GM12878 (cell line): ENCODE measurements around the gene PRUNE1. TPM values are rescaled to one million over a fixed set of nuclear protein-coding genes. Genes with fewer than 3 reads are reported as not detected.

ENCODE experiments used
- ATAC-seq: fragments of 200-7000 bp; cut with Tn5 transposase; 3 replicates; pipeline ENCODE4 v1.9.1; 2020; ENCODE audit warnings: mild to moderate bottlenecking, moderate library complexity
- BruUV-seq: library from RNA; stranded (reverse); fragments of 400-500 nt; replicated peaks from 2 replicates; lab custom pipeline; 2021; lab: Mats Ljungman, UMichigan
- CTCF ChIA-PET: fragments of 300-600 bp; sonication (Branson Sonifier 250); formaldehyde crosslinking; extraction: SDS; loops from one replicate; lab custom pipeline; 2021; ENCODE audit warnings: inconsistent platforms; lab: Yijun Ruan, JAX
- POLR2A ChIA-PET: fragments of 350-600 bp; formaldehyde crosslinking; extraction: SDS; loops from one replicate; lab custom pipeline; 2021; ENCODE audit warnings: inconsistent platforms; lab: Charles Lee
- RAD21 ChIA-PET: fragments of 300-600 bp; sonication (Branson Sonifier 250); formaldehyde crosslinking; loops from one replicate; lab custom pipeline; 2023; ENCODE audit warnings: antibody characterized with exemption; ENCODE audit not compliant: unreplicated experiment; lab: Charles Lee
- SMC1A ChIA-PET: fragments of 300-600 bp; sonication (Branson Sonifier 250); formaldehyde crosslinking; loops from one replicate; lab custom pipeline; 2023; ENCODE audit not compliant: unreplicated experiment, uncharacterized antibody; lab: Charles Lee
- DNase-seq: peaks from one replicate; pipeline ENCODE4 v3.0.0-alpha.2; 2011; ENCODE audit warnings: low read depth, low spot score
- FAIRE-seq: peaks from 3 replicates; lab custom pipeline; 2011; peaks lifted over from hg19 to GRCh38; lab: Jason Lieb, UNC
- H2AFZ ChIP-seq: 2 replicates; pipeline ENCODE4 v1.6.0; 2011; ENCODE audit warnings: low read depth, low read length, control low read depth; ENCODE audit not compliant: control insufficient read depth
- H3K27ac ChIP-seq: 2 replicates; pipeline ENCODE4 v1.5.1; 2011; ENCODE audit warnings: control low read depth; ENCODE audit not compliant: control insufficient read depth, insufficient read depth
- H3K27me3 ChIP-seq, 2 experiments: replicated peaks in 1 of 2; 2 replicates each; pipeline versions ENCODE4 v1.6.0 to v1.6.1; 2011; ENCODE audit warnings: low read length in 1 of 2; ENCODE audit not compliant: control insufficient read depth in 2 of 2, insufficient read depth in 2 of 2
- H3K36me3 ChIP-seq, 2 experiments: 2 replicates each; pipeline ENCODE4 v1.5.1; 2011; ENCODE audit warnings: low read length in 1 of 2; ENCODE audit not compliant: control insufficient read depth in 2 of 2, insufficient read depth in 2 of 2
- H3K4me1 ChIP-seq: 2 replicates; pipeline ENCODE4 v1.6.1; 2011; ENCODE audit warnings: mild to moderate bottlenecking, low read length, moderate library complexity, mixed read lengths; ENCODE audit not compliant: control insufficient read depth, insufficient read depth
- H3K4me2 ChIP-seq: 2 replicates; pipeline ENCODE4 v1.6.0; 2011; ENCODE audit warnings: control low read depth; ENCODE audit not compliant: control insufficient read depth, insufficient read depth
- H3K4me3 ChIP-seq: fragments of 200-600 bp; sonication (generic); 2 replicates; pipeline ENCODE4 v1.5.1; 2016
- H3K79me2 ChIP-seq: 2 replicates; pipeline ENCODE4 v1.6.0; 2011; ENCODE audit warnings: low read length; ENCODE audit not compliant: control insufficient read depth, insufficient read depth
- H3K9ac ChIP-seq: 2 replicates; pipeline ENCODE4 v1.8.0; 2011; ENCODE audit warnings: low read length, control low read depth, mixed read lengths; ENCODE audit not compliant: control insufficient read depth, insufficient read depth
- H3K9me3 ChIP-seq: replicated peaks from 3 replicates; pipeline ENCODE4 v1.5.1; 2011; ENCODE audit warnings: mild to moderate bottlenecking, low read length; ENCODE audit not compliant: control insufficient read depth, insufficient read depth
- H4K20me1 ChIP-seq: 2 replicates; pipeline ENCODE4 v1.6.0; 2011; ENCODE audit not compliant: control insufficient read depth, insufficient read depth
- BACH1 ChIP-seq: fragments of 450-650 bp; IDR thresholded peaks from 2 replicates; pipeline ENCODE4 v1.6.1; 2017; ENCODE audit warnings: mild to moderate bottlenecking, borderline replicate concordance
- EGR1 ChIP-seq, 2 experiments: IDR thresholded peaks; 1 replicate in 1 of 2; 2 replicates in 1 of 2; pipeline ENCODE4 v1.6.1; 2011 to 2012; ENCODE audit warnings: low read depth in 2 of 2, low read length in 2 of 2, borderline replicate concordance in 1 of 2, mild to moderate bottlenecking in 1 of 2, moderate library complexity in 1 of 2
- POLR2AphosphoS5 ChIP-seq: IDR thresholded peaks from 2 replicates; pipeline ENCODE4 v1.6.1; 2011; ENCODE audit warnings: mild to moderate bottlenecking, low read length, inconsistent platforms
- RBBP5 ChIP-seq: fragments of 200-600 bp; sonication (generic); conservative IDR thresholded peaks from 2 replicates; pipeline ENCODE4 v1.6.1; 2016
- SMC3 ChIP-seq: IDR thresholded peaks from 2 replicates; pipeline ENCODE4 v1.6.1; 2011; ENCODE audit warnings: low read length, improper control_type of control experiment, borderline replicate concordance
- in situ Hi-C: fragments of 300-500 bp; cut with MboI; formaldehyde crosslinking; loops from 9 replicates; pipeline ENCODE4 v1.14.3; 2018; ENCODE audit warnings: mixed read lengths
- intact Hi-C: fragments of 100-400 bp; cut with micrococcal nuclease; formaldehyde crosslinking; loops from one replicate; pipeline ENCODE4 v1.14.2; 2022; ENCODE audit not compliant: unreplicated experiment
- polyA plus RNA-seq, 11 experiments: library from polyadenylated mRNA; depleted of rRNA in 4 of 11; unstranded in 6 of 11; stranded (reverse) in 5 of 11; fragments of >200 nt; fragmentation: Nextera tagmentation in 4 of 11; fragmentation: Illumina TruSeq in 1 of 11; extraction: Ambion mirVana in 4 of 11; extraction: Trizol in 1 of 11; gene quantifications; 1 replicate in 1 of 11; 2 replicates in 10 of 11; pipeline versions ENCODE4 v1.2.1 to v1.2.3, GENCODE V29; 2011 to 2016; ENCODE audit warnings: inconsistent platforms in 2 of 11, missing spikeins in 2 of 11, low read depth in 1 of 11
- total RNA-seq, 4 experiments: library from RNA; depleted of rRNA in 3 of 4; stranded (reverse); fragments of >200 nt in 3 of 4; fragmentation: Illumina TruSeq in 1 of 4; extraction: Trizol in 1 of 4; gene quantifications; 2 replicates each; pipeline versions ENCODE4 v1.2.1 to v1.2.3, GENCODE V29; 2013 to 2021
- TF ChIP-seq, protein P1 (sequence below): IDR thresholded peaks from 2 replicates; pipeline ENCODE4 v1.6.1; 2012; ENCODE audit warnings: mild to moderate bottlenecking, low read depth, low read length
- TF ChIP-seq, protein P2 (sequence below): fragments of 150-350 bp; IDR thresholded peaks from 2 replicates; pipeline ENCODE4 v1.6.1; 2016; ENCODE audit warnings: low read depth, low read length

The PRUNE1 gene
- total and polyA plus RNA-seq, 10 of the 15 experiments (the other 5 are each of a cell fraction or from before 2014, with no cell fraction given), result 4.7 to 24.5 (median 12.4) TPM

DNA sequence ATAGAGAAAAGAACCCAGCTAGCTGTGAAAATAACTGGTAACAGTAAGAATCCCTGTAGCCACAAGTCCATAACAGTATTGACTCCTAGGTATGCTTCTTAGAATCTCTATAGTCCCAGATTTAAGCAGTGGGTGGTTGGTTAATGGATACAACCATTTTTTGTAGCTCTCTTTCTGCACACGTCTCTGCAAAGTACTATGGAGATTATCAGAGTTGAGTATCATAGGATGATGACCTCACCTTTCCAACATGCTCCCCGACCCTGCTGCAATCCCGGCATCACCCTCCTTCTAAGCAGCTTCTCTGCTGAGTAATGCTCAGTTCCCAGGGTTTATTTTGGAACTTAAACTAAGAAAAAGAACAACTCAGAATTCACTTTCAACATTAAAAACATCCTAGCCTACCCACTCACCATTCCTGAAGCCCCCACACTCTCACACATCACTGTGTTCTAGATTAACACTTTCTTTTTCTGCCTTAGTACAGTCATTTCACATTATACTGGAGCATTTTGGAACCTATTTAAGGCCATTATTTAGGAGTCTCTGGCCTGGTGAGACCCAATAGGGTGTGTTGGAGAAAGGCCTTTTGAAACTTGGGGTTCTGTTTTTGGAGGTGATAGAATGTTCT, 54.6 kb downstream of the PRUNE1 start (continued):
- TF ChIP-seq, protein P1, sequence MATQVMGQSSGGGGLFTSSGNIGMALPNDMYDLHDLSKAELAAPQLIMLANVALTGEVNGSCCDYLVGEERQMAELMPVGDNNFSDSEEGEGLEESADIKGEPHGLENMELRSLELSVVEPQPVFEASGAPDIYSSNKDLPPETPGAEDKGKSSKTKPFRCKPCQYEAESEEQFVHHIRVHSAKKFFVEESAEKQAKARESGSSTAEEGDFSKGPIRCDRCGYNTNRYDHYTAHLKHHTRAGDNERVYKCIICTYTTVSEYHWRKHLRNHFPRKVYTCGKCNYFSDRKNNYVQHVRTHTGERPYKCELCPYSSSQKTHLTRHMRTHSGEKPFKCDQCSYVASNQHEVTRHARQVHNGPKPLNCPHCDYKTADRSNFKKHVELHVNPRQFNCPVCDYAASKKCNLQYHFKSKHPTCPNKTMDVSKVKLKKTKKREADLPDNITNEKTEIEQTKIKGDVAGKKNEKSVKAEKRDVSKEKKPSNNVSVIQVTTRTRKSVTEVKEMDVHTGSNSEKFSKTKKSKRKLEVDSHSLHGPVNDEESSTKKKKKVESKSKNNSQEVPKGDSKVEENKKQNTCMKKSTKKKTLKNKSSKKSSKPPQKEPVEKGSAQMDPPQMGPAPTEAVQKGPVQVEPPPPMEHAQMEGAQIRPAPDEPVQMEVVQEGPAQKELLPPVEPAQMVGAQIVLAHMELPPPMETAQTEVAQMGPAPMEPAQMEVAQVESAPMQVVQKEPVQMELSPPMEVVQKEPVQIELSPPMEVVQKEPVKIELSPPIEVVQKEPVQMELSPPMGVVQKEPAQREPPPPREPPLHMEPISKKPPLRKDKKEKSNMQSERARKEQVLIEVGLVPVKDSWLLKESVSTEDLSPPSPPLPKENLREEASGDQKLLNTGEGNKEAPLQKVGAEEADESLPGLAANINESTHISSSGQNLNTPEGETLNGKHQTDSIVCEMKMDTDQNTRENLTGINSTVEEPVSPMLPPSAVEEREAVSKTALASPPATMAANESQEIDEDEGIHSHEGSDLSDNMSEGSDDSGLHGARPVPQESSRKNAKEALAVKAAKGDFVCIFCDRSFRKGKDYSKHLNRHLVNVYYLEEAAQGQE, result no peak
- TF ChIP-seq, all 136 proteins: peak for 0

DNA sequence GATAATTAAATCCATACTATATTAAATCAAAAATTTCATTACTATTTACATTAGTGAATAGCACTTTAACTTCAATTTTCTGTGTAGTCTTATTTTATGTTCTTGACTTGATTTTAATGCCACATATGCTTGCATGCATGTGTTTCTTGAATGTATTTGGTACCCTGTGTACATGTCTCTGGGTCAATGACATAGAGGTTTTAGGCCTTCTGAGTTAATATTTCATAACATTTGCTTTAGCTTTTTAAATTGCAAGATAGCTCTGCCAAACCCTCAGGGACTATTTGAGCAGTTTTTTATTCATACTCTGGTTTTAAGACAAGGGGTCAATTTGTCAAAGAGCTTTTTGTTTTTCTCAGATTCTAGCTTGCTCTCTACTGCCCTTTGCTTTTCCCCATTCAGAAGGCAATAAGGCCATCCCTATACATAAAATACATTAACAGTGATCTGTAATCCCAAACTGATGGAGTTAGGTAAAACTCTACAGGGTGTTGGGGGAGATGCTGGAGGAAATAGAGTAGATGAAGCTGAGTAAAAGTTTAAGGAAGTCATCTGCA, 56.9 kb downstream of the PRUNE1 start:
- DNase-seq, result no peak
- POLR2A ChIA-PET, result interaction anchor here (0.6 to 0.9 kb wide), 2 partner anchors 16 to 434 kb away, joined by 3 to 4 read pairs; no protein-coding TSS in a partner anchor
- in situ Hi-C loops, result no loop called here
- Histone ChIP-seq H3K4me3 (no peak overlapping the region), H3K36me3 (no peaks in the 10 kb centered on the region), H3K4me2 (no peak overlapping the region), H2AFZ (no peak overlapping the region), H3K79me2 (peaks cover 7% of the 10 kb centered on the region), H3K27me3 (no peaks in the 10 kb centered on the region), H3K9me3 (no peaks in the 10 kb centered on the region), H3K4me1 (peaks cover 12% of the 10 kb centered on the region), H3K27ac (no peak overlapping the region), H3K9ac (no peak overlapping the region), H4K20me1 (no peaks in the 10 kb centered on the region)
- no peak for TF ChIP-seq SMC3
- TF ChIP-seq, protein P2, sequence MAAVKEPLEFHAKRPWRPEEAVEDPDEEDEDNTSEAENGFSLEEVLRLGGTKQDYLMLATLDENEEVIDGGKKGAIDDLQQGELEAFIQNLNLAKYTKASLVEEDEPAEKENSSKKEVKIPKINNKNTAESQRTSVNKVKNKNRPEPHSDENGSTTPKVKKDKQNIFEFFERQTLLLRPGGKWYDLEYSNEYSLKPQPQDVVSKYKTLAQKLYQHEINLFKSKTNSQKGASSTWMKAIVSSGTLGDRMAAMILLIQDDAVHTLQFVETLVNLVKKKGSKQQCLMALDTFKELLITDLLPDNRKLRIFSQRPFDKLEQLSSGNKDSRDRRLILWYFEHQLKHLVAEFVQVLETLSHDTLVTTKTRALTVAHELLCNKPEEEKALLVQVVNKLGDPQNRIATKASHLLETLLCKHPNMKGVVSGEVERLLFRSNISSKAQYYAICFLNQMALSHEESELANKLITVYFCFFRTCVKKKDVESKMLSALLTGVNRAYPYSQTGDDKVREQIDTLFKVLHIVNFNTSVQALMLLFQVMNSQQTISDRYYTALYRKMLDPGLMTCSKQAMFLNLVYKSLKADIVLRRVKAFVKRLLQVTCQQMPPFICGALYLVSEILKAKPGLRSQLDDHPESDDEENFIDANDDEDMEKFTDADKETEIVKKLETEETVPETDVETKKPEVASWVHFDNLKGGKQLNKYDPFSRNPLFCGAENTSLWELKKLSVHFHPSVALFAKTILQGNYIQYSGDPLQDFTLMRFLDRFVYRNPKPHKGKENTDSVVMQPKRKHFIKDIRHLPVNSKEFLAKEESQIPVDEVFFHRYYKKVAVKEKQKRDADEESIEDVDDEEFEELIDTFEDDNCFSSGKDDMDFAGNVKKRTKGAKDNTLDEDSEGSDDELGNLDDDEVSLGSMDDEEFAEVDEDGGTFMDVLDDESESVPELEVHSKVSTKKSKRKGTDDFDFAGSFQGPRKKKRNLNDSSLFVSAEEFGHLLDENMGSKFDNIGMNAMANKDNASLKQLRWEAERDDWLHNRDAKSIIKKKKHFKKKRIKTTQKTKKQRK, result no peak
- no peak for TF ChIP-seq POLR2AphosphoS5
- no peak for TF ChIP-seq RBBP5
- no peak for TF ChIP-seq EGR1 (IDR thresholded peaks at IDR 0.05; ENCODE audit: borderline replicate concordance in 1 of 2, low read depth in 2 of 2, low read length in 2 of 2)
- no peak for TF ChIP-seq BACH1
- RAD21 ChIA-PET, result interaction anchor here (1.4 kb wide), 1 partner anchor 34 kb away, joined by 4 read pairs; no protein-coding TSS in a partner anchor
- no TSS peak for BruUV-seq
- SMC1A ChIA-PET, result interaction anchor here (0.9 kb wide), 2 partner anchors 12 to 91 kb away, joined by 3 read pairs; partner anchors contain the start of gene TNFAIP8L2
- intact Hi-C loops, result no loop called here
- CTCF ChIA-PET, result interaction anchor here (0.8 to 1.2 kb wide), 5 partner anchors 10 to 41 kb away, joined by 3 read pairs; partner anchors contain the start of gene C1orf56
- FAIRE-seq, result no peak
- ATAC-seq, result no peak
